ENCODE measurements around the gene NEURL1B.
"Not testable (repeated sequence)": the region's sequence is repeated elsewhere in the genome, so short reads cannot be mapped to it uniquely, and the experiment has no call there.

Gene NEURL1B

DNA sequence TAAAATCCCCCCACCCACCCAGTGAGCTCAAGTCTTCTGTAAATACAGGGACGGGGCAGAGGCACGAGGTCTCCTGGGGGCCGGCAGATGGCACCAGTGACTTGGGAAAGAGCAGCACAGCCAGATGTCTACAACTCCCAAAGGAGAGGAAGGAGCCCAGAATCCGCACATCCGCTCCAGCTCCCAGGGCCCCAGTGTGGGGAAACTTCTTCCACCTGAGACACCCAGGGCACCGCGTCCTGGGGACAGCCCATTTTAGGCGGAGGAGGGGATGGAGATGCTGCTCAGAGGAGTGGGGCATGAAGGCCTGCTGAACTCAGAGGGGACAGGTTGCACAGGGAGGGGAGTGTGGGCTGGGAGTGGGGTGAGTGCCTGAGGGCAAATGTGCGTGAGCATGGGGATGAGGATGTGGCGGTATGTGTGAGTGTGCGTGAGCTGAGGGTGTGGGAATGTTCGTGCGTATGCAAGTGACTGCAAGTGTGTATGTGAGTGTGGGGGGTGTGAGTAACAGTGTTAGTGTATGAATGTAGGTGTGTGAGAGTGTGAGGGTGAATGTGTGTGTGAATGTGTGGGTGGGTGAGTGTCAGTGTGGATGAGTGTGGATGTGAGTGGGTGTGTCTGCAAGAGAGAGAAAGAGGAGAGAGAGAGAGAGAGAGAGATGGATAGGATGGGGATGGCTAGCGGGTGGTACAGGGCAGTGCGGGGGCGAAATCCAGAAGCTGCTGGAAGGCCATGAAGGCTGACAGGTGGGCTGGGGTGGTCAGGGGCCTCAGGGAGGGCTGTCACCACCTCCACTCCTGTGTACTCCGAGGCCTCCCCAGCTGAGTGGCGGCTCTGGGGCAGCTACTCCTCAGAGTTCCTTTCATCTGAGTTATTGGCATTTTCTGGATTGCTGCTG, 66.5 kb downstream of the NEURL1B start:
- Mint-ChIP-seq H3K27ac (no peak overlapping the region), H3K36me3 (ENCODE audit: low read depth) (no peaks in the 10 kb centered on the region), H3K27me3 (ENCODE audit: low read depth) (peaks cover 44% of the 10 kb centered on the region), H3K4me1 (no peaks in the 10 kb centered on the region), H3K9me3 (no peaks in the 10 kb centered on the region), H3K4me3 (no peak overlapping the region)
- TF ChIP-seq CTCF (IDR thresholded peaks at IDR 0.05; ENCODE audit: unreplicated experiment in 3 of 3) = peak; percentile 35 to 59 (median 43)

- H3K4me1 Mint-ChIP-seq = no peaks in the 10 kb centered on the region
- no peaks in the 10 kb centered on the region for H3K9me3 Mint-ChIP-seq
- no peak overlapping the region for H3K27ac Mint-ChIP-seq
- H3K4me3 Mint-ChIP-seq = no peak overlapping the region
- no peaks in the 10 kb centered on the region for H3K36me3 Mint-ChIP-seq (ENCODE audit: low read depth)
- no peak for TF ChIP-seq CTCF (IDR thresholded peaks at IDR 0.05; ENCODE audit: unreplicated experiment in 3 of 3)
- H3K27me3 Mint-ChIP-seq (ENCODE audit: low read depth) = peaks cover 43% of the 10 kb centered on the region
Measured at GRCh38 chr5:172708183-172708505, 67.1 kb downstream of the NEURL1B start.

- H3K27me3 Mint-ChIP-seq (ENCODE audit: low read depth) = peaks cover 45% of the 10 kb centered on the region
- H3K4me1 Mint-ChIP-seq = peaks cover 8% of the 10 kb centered on the region
- no peaks in the 10 kb centered on the region for H3K9me3 Mint-ChIP-seq
- no peak for TF ChIP-seq CTCF (IDR thresholded peaks at IDR 0.05; ENCODE audit: unreplicated experiment in 3 of 3)
- H3K27ac Mint-ChIP-seq = no peak overlapping the region
- H3K4me3 Mint-ChIP-seq = no peak overlapping the region
- H3K36me3 Mint-ChIP-seq (ENCODE audit: low read depth) = no peaks in the 10 kb centered on the region
Measured at GRCh38 chr5:172710676-172711075, 69.6 kb downstream of the NEURL1B start.

GRCh38 chr5:172711321-172711861, 70.3 kb downstream of the NEURL1B start:
- H3K27ac Mint-ChIP-seq; H3K36me3 Mint-ChIP-seq (ENCODE audit: low read depth); H3K4me1 Mint-ChIP-seq; H3K9me3 Mint-ChIP-seq; H3K4me3 Mint-ChIP-seq: not testable (repeated sequence)
- H3K27me3 Mint-ChIP-seq (ENCODE audit: low read depth) = peaks cover 40% of the 10 kb centered on the region

- H3K9me3 Mint-ChIP-seq = no peaks in the 10 kb centered on the region
- no peaks in the 10 kb centered on the region for H3K36me3 Mint-ChIP-seq (ENCODE audit: low read depth)
- TF ChIP-seq CTCF (IDR thresholded peaks at IDR 0.05; ENCODE audit: unreplicated experiment in 3 of 3) = no peak
- H3K27ac Mint-ChIP-seq = no peak overlapping the region
- peaks cover 38% of the 10 kb centered on the region for H3K27me3 Mint-ChIP-seq (ENCODE audit: low read depth)
- peaks cover 8% of the 10 kb centered on the region for H3K4me1 Mint-ChIP-seq
- no peak overlapping the region for H3K4me3 Mint-ChIP-seq
Measured at GRCh38 chr5:172712610-172713009, 71.5 kb downstream of the NEURL1B start.

- H3K4me1 Mint-ChIP-seq = peaks cover 8% of the 10 kb centered on the region
- TF ChIP-seq CTCF (IDR thresholded peaks at IDR 0.05; ENCODE audit: unreplicated experiment in 3 of 3) = peak; percentile 92 to 97 (median 95)
- H3K27ac Mint-ChIP-seq = no peak overlapping the region
- H3K27me3 Mint-ChIP-seq (ENCODE audit: low read depth) = peaks cover 32% of the 10 kb centered on the region
- no peaks in the 10 kb centered on the region for H3K9me3 Mint-ChIP-seq
- no peaks in the 10 kb centered on the region for H3K36me3 Mint-ChIP-seq (ENCODE audit: low read depth)
- no peak overlapping the region for H3K4me3 Mint-ChIP-seq
Measured at GRCh38 chr5:172713113-172713808, 72.2 kb downstream of the NEURL1B start.
